ENCODE measurements around the gene LCE1A. TPM values are rescaled to one million over a fixed set of nuclear protein-coding genes. Genes with fewer than 3 reads are reported as not detected.

LCE1A gene, protein sequence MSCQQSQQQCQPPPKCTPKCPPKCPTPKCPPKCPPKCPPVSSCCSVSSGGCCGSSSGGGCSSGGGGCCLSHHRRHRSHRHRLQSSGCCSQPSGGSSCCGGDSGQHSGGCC
- total RNA-seq (ENCODE audit: unreplicated experiment), result not detected
- long read RNA-seq, result 0 reads

DNA sequence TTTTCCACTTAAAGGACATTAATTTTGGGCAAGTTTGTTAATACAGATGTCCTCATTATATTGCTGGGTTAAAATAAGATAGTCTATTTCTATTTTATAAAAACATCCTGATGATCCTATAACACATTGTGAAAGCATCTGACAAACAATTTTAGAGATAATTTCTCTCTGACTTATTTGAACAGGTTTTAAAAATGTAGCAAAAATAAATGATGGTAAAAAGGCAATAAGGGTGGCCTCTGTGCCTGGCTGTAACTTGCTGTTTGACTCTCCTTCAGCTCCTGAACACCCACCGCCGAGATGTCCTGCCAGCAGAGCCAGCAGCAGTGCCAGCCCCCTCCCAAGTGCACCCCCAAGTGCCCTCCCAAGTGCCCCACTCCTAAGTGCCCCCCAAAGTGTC lies at the start of gene LCE1A:
LCE1A (plus strand) TSS at position 301 of the 400 bp plus-strand sequence; CDS start at position 301, 0 bp downstream.
- H3K9me3 Mint-ChIP-seq (ENCODE audit: unreplicated experiment), result no peaks in the 10 kb centered on the region
- TF ChIP-seq, protein P1, sequence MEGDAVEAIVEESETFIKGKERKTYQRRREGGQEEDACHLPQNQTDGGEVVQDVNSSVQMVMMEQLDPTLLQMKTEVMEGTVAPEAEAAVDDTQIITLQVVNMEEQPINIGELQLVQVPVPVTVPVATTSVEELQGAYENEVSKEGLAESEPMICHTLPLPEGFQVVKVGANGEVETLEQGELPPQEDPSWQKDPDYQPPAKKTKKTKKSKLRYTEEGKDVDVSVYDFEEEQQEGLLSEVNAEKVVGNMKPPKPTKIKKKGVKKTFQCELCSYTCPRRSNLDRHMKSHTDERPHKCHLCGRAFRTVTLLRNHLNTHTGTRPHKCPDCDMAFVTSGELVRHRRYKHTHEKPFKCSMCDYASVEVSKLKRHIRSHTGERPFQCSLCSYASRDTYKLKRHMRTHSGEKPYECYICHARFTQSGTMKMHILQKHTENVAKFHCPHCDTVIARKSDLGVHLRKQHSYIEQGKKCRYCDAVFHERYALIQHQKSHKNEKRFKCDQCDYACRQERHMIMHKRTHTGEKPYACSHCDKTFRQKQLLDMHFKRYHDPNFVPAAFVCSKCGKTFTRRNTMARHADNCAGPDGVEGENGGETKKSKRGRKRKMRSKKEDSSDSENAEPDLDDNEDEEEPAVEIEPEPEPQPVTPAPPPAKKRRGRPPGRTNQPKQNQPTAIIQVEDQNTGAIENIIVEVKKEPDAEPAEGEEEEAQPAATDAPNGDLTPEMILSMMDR (IDR thresholded peaks at IDR 0.05; ENCODE audit: unreplicated experiment), result no peak
- peaks cover 3% of the 10 kb centered on the region for H3K4me1 Mint-ChIP-seq (ENCODE audit: unreplicated experiment)
- no peak within 1 kb of the TSS for H3K4me3 Mint-ChIP-seq (ENCODE audit: unreplicated experiment)
- no peak for DNase-seq (ENCODE audit: low spot score)
- H3K27ac Mint-ChIP-seq (ENCODE audit: unreplicated experiment), result no peak within 1 kb of the TSS
- no peaks in the 10 kb centered on the region for H3K27me3 Mint-ChIP-seq (ENCODE audit: unreplicated experiment)
- H3K36me3 Mint-ChIP-seq (ENCODE audit: low read depth, unreplicated experiment), result no peaks in the 10 kb centered on the region

DNA sequence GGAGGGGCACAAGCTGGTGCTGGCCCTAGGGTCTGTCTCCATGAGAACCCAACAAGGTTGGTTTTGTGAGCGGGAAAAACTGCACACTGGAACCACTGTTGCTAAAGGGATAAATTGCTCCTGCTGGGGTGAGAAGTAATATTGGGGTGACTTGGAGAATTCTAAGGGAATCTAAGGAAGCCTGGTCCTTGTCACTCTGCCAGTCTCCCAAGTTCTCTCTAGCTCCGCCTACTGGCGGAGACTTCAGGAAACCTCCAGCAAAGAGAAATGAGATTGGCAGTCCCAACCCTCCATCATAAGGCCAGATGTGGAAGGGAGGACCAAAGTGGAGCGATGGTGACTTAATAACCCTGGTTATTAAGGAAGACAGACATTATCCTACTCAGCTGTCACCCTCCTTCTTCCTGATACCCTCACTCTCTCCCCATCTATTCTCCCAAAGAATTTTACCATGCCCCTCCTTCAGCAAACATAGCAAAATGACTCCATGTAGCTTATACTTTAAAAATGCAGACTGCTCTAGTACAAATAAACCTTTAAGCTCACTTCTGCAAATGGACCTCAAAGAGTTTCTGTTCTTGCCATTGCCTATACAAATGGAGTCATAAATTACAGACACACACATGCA lies 49.6 kb upstream of the LCE1A start:
- peak; percentile 51 for DNase-seq (ENCODE audit: low spot score)
- no peaks in the 10 kb centered on the region for H3K4me1 Mint-ChIP-seq (ENCODE audit: unreplicated experiment)
- H3K36me3 Mint-ChIP-seq (ENCODE audit: low read depth, unreplicated experiment), result no peaks in the 10 kb centered on the region
- no peaks in the 10 kb centered on the region for H3K9me3 Mint-ChIP-seq (ENCODE audit: unreplicated experiment)
- TF ChIP-seq, protein P1 (IDR thresholded peaks at IDR 0.05; ENCODE audit: unreplicated experiment), result peak; percentile 41
- H3K27ac Mint-ChIP-seq (ENCODE audit: unreplicated experiment), result no peak overlapping the region
- H3K27me3 Mint-ChIP-seq (ENCODE audit: unreplicated experiment), result peaks cover 2% of the 10 kb centered on the region
- H3K4me3 Mint-ChIP-seq (ENCODE audit: unreplicated experiment), result no peak overlapping the region

DNA sequence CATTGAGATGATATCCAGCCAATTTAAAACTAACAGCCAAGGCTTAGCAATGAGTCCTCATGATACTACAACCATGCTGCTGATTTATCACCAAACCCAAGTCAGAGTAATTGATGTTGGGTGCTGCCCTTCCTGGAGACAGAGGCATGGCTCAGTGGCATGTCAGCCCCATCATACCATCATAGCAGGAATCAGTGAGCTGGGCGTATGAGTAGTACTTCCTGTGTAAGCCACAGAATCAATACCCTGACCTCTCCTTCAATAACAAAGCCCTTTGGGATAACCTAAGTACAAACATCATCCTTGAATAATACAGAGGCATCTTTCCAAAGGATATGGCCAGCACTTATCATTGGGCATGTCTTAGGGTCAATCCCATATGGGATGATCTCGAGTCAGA lies 44.2 kb upstream of the LCE1A start:
- TF ChIP-seq, protein P1 (IDR thresholded peaks at IDR 0.05; ENCODE audit: unreplicated experiment), result no peak
- DNase-seq (ENCODE audit: low spot score), result no peak
- H3K27ac Mint-ChIP-seq (ENCODE audit: unreplicated experiment), result no peak overlapping the region
- H3K4me1 Mint-ChIP-seq (ENCODE audit: unreplicated experiment), result peaks cover 1% of the 10 kb centered on the region
- H3K4me3 Mint-ChIP-seq (ENCODE audit: unreplicated experiment), result no peak overlapping the region
- no peaks in the 10 kb centered on the region for H3K9me3 Mint-ChIP-seq (ENCODE audit: unreplicated experiment)
- H3K27me3 Mint-ChIP-seq (ENCODE audit: unreplicated experiment), result no peaks in the 10 kb centered on the region
- H3K36me3 Mint-ChIP-seq (ENCODE audit: low read depth, unreplicated experiment), result no peaks in the 10 kb centered on the region

DNA sequence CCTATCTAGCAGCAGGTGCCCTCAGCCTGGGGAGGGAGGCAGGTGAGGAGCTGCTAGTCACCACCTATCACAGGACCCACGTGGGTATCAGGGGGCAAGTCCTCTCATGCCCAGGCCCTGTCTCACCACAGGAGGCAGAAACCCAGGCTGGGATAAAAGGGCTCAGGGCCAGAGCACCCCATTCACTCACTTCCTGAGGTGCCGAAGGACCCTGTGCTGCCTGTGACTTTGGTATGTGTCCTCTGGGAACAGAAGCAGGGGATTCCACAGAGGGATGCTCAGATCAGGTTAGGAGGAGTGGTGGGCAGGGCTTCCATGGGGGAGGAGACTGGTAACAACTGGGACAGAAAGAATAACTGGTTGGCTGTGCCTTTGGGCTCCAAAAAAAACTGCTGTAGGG lies 41.2 kb upstream of the LCE1A start, which contains the start of gene LCE1E:
LCE1E (plus strand) TSS at position 181 of the 400 bp plus-strand sequence. CDS start 1,043 bp downstream, outside the sequence.
- H3K4me1 Mint-ChIP-seq (ENCODE audit: unreplicated experiment), result peaks cover 2% of the 10 kb centered on the region

More for the DNA sequence above, 41.2 kb upstream of the LCE1A start, which contains the start of gene LCE1E:
- H3K4me3 Mint-ChIP-seq (ENCODE audit: unreplicated experiment), result no peak within 1 kb of the TSS
- H3K27ac Mint-ChIP-seq (ENCODE audit: unreplicated experiment), result no peak within 1 kb of the TSS
- no peaks in the 10 kb centered on the region for H3K36me3 Mint-ChIP-seq (ENCODE audit: low read depth, unreplicated experiment)
- TF ChIP-seq, protein P1 (IDR thresholded peaks at IDR 0.05; ENCODE audit: unreplicated experiment), result no peak
- no peaks in the 10 kb centered on the region for H3K27me3 Mint-ChIP-seq (ENCODE audit: unreplicated experiment)
- H3K9me3 Mint-ChIP-seq (ENCODE audit: unreplicated experiment), result no peaks in the 10 kb centered on the region
- no peak for DNase-seq (ENCODE audit: low spot score)

Data from endothelial cell (in vitro differentiated cells).